Thyroid gland (tissue), 4 donors: ENCODE data around the gene CHPF. TPM values are rescaled to one million over a fixed set of nuclear protein-coding genes. Genes with fewer than 3 reads are reported as not detected.

Experiments
- DNase-seq, 2 donors: peaks; one replicate each; pipeline ENCODE4 v3.0.0-alpha.2; 2019
- H3K27ac ChIP-seq, 3 donors: fragments of 200-600 bp; sonication (generic); 1 replicate in 2 of 3; 2 replicates in 1 of 3; pipeline ENCODE4 v1.5.1; 2016 to 2019; ENCODE audit warnings: mild to moderate bottlenecking in 1 of 3, moderate library complexity in 1 of 3
- H3K27me3 ChIP-seq: fragments of 200-600 bp; sonication (generic); one replicate; pipeline ENCODE4 v1.5.1; 2019
- H3K36me3 ChIP-seq, 2 donors: fragments of 200-600 bp; sonication (generic); one replicate each; pipeline ENCODE4 v1.5.1; 2016 to 2019
- H3K4me1 ChIP-seq, 2 donors: fragments of 200-600 bp; sonication (generic); one replicate each; pipeline ENCODE4 v1.5.1; 2017 to 2019
- H3K4me3 ChIP-seq, 3 donors: fragments of 200-600 bp; sonication (generic); replicated peaks in 1 of 3; 1 replicate in 2 of 3; 2 replicates in 1 of 3; pipeline ENCODE4 v1.5.1; 2016; ENCODE audit warnings: mild to moderate bottlenecking in 1 of 3
- H3K9me3 ChIP-seq: fragments of 200-600 bp; sonication (generic); one replicate; pipeline ENCODE4 v1.5.1; 2017
- CTCF ChIP-seq, 6 experiments: fragments of 200-600 bp in 3 of 6; fragments of 450-650 bp in 3 of 6; sonication (generic) in 3 of 6; IDR thresholded peaks; one replicate each; pipeline ENCODE4 v1.5.1; 2016 to 2019; ENCODE audit warnings: antibody characterized with exemption in 6 of 6, mild to moderate bottlenecking in 2 of 6, inconsistent platforms in 1 of 6, moderate library complexity in 1 of 6
- POLR2A ChIP-seq, 2 donors: fragments of 450-650 bp; IDR thresholded peaks; one replicate each; pipeline ENCODE4 v1.6.1; 2017; ENCODE audit warnings: antibody characterized with exemption in 2 of 2, mild to moderate bottlenecking in 2 of 2, moderate library complexity in 1 of 2
- WGBS, 2 donors: methylation state at CpG; one replicate each; pipeline ENCODE4 v1.1.5; 2017; 5-methylcytosine and 5-hydroxymethylcytosine counted together
- intact Hi-C: fragments of 100-400 bp; cut with DNase I; formaldehyde crosslinking; loops from one replicate; pipeline ENCODE4 v1.15.1; 2023
- total RNA-seq, 4 donors: library from RNA; depleted of rRNA; stranded (reverse); fragments of >200 nt; gene quantifications; one replicate each; pipeline ENCODE4 v1.2.3, GENCODE V29; 2016

The CHPF gene
- total RNA-seq, 4 donors from 2014 or later = 57.2 to 194 (median 141) TPM

GRCh38 chr2:219496825-219497494 is 46.6 kb downstream of the CHPF start:
- no peaks in the 10 kb centered on the region for H3K27me3 ChIP-seq
- H3K4me3 ChIP-seq = peak overlapping the region in 1 of 3 donors; percentile 73
- 21 to 25% methylated on average over 20 to 25 of the region's 61 CpGs for WGBS, 2 donors
- H3K4me1 ChIP-seq = peaks cover 24 to 26% of the 10 kb centered on the region in 2 donors
- no peak for TF ChIP-seq CTCF (IDR thresholded peaks at IDR 0.05)
- TF ChIP-seq POLR2A (IDR thresholded peaks at IDR 0.05) = no peak
- intact Hi-C loops = loop anchor here (5.0 kb wide), 1 partner anchor 110 kb away; the partner anchor contains the start of gene DNPEP
- H3K27ac ChIP-seq = peak overlapping the region in 1 of 3 donors; percentile 98
- no peaks in the 10 kb centered on the region for H3K36me3 ChIP-seq
- peak; percentile 66 for DNase-seq
- H3K9me3 ChIP-seq = no peaks in the 10 kb centered on the region

- Histone ChIP-seq H3K36me3 (no peaks in the 10 kb centered on the region), H3K27me3 (no peaks in the 10 kb centered on the region), H3K4me1 (peaks cover 24 to 26% of the 10 kb centered on the region in 2 donors), H3K27ac (no peak overlapping the region), H3K4me3 (peak overlapping the region in 1 of 3 donors; percentile 73), H3K9me3 (no peaks in the 10 kb centered on the region)
- WGBS, 2 donors = 19 to 29% methylated on average over 7 to 16 of the region's 20 CpGs
- intact Hi-C loops = loop anchor here (5.0 kb wide), 1 partner anchor 109 kb away; the partner anchor contains the start of gene DNPEP
- DNase-seq = no peak
- TF ChIP-seq POLR2A (IDR thresholded peaks at IDR 0.05) = no peak
- no peak for TF ChIP-seq CTCF (IDR thresholded peaks at IDR 0.05)
Measured at GRCh38 chr2:219496247-219496824, 47.3 kb downstream of the CHPF start.

- Histone ChIP-seq H3K36me3 (no peaks in the 10 kb centered on the region), H3K27me3 (no peaks in the 10 kb centered on the region), H3K4me3 (no peak overlapping the region), H3K27ac (no peak overlapping the region), H3K4me1 (peaks cover 24 to 26% of the 10 kb centered on the region in 2 donors), H3K9me3 (no peaks in the 10 kb centered on the region)
- intact Hi-C loops = loop anchor here (5.0 kb wide), 1 partner anchor 108 kb away; the partner anchor contains the start of gene DNPEP
- peak; percentile 38 to 44 for DNase-seq
- no peak for TF ChIP-seq POLR2A (IDR thresholded peaks at IDR 0.05)
- peak in 3 of 6 experiments; percentile 38 to 47 (median 40) for TF ChIP-seq CTCF (IDR thresholded peaks at IDR 0.05)
- WGBS, 2 donors = 2 to 31% methylated on average over 5 to 14 of the region's 14 CpGs
Measured at GRCh38 chr2:219495531-219496122, 48.0 kb downstream of the CHPF start.

- no peak for DNase-seq
- no peak for TF ChIP-seq POLR2A (IDR thresholded peaks at IDR 0.05)
- TF ChIP-seq CTCF (IDR thresholded peaks at IDR 0.05) = peak in 1 of 6 experiments; percentile 23
- Histone ChIP-seq H3K27ac (no peak overlapping the region), H3K4me1 (peaks cover 22 to 26% of the 10 kb centered on the region in 2 donors), H3K4me3 (no peak overlapping the region), H3K9me3 (no peaks in the 10 kb centered on the region), H3K27me3 (no peaks in the 10 kb centered on the region), H3K36me3 (no peaks in the 10 kb centered on the region)
- intact Hi-C loops = loop anchor here (5.0 kb wide), 2 partner anchors 32 to 108 kb away; partner anchors contain the start of gene DNPEP
- 28 to 33% methylated on average over 7 to 10 of the region's 10 CpGs for WGBS, 2 donors
Measured at GRCh38 chr2:219494952-219495530, 48.6 kb downstream of the CHPF start.
